Endothelial cell of umbilical vein (primary cell): ENCODE measurements around the gene UBE2K. TPM values are rescaled to one million over a fixed set of nuclear protein-coding genes. Genes with fewer than 3 reads are reported as not detected.

Source experiments
- BruUV-seq: library from RNA; stranded (reverse); fragments of 400-500 nt; replicated peaks from 2 replicates; lab custom pipeline; 2021; lab: Mats Ljungman, UMichigan
- CTCF ChIA-PET: fragments of 300-600, 350-600 bp; sonication (Branson Sonifier 250); formaldehyde crosslinking; loops from one replicate; lab custom pipeline; 2021; ENCODE audit warnings: antibody characterized with exemption, inconsistent platforms; lab: Charles Lee
- POLR2A ChIA-PET: fragments of 300-600, 350-600 bp; sonication (Branson Sonifier 250); formaldehyde crosslinking; loops from one replicate; lab custom pipeline; 2021; ENCODE audit warnings: antibody characterized with exemption, inconsistent platforms; lab: Charles Lee
- DNase-seq: peaks from one replicate; pipeline ENCODE4 v3.0.0-alpha.2; 2011; ENCODE audit warnings: low read depth, low spot score
- FAIRE-seq: peaks from 2 replicates; lab custom pipeline; 2011; peaks lifted over from hg19 to GRCh38; lab: Jason Lieb, UNC
- H2AFZ ChIP-seq: 2 replicates; pipeline ENCODE4 v1.6.0; 2012; ENCODE audit warnings: low read depth, low read length, control low read depth, inconsistent platforms
- H3K27ac ChIP-seq: 2 replicates; pipeline ENCODE4 v1.5.1; 2011; ENCODE audit warnings: low read depth, mild to moderate bottlenecking, control low read depth, low read length, moderate library complexity; ENCODE audit not compliant: insufficient read depth
- H3K27me3 ChIP-seq, 2 experiments: 2 replicates each; pipeline versions ENCODE4 v1.6.0 to v1.6.1; 2011; ENCODE audit warnings: low read length in 2 of 2, mixed read lengths in 1 of 2; ENCODE audit not compliant: control insufficient read depth in 2 of 2, insufficient read depth in 2 of 2
- H3K36me3 ChIP-seq, 2 experiments: 2 replicates in 1 of 2; 3 replicates in 1 of 2; pipeline ENCODE4 v1.5.1; 2011; ENCODE audit warnings: low read length in 2 of 2, mild to moderate bottlenecking in 1 of 2, moderate library complexity in 1 of 2; ENCODE audit not compliant: control insufficient read depth in 2 of 2, insufficient read depth in 2 of 2; ENCODE audit errors: extremely low read depth in 1 of 2
- H3K4me1 ChIP-seq: 3 replicates; pipeline ENCODE4 v1.5.1; 2011; ENCODE audit warnings: mild to moderate bottlenecking, low read length; ENCODE audit not compliant: control insufficient read depth, insufficient read depth; ENCODE audit errors: extremely low read depth
- H3K4me2 ChIP-seq: 2 replicates; pipeline ENCODE4 v1.6.1; 2011; ENCODE audit warnings: low read length, control low read depth, mixed read lengths; ENCODE audit not compliant: insufficient read depth
- H3K4me3 ChIP-seq, 3 experiments: fragments of 200-600 bp in 1 of 3; sonication (generic), shearing (Covaris generic) in 1 of 3; replicated peaks in 1 of 3; 2 replicates each; pipeline ENCODE4 v1.5.1; 2011 to 2016; ENCODE audit warnings: control low read depth in 3 of 3, low read length in 3 of 3, mild to moderate bottlenecking in 2 of 3, inconsistent platforms in 1 of 3, low read depth in 1 of 3, moderate library complexity in 1 of 3; ENCODE audit not compliant: insufficient read depth in 1 of 3
- H3K79me2 ChIP-seq: 2 replicates; pipeline ENCODE4 v1.6.0; 2012; ENCODE audit warnings: low read length, inconsistent platforms; ENCODE audit not compliant: control insufficient read depth, insufficient read depth
- H3K9ac ChIP-seq: replicated peaks from 2 replicates; pipeline ENCODE3; 2011; ENCODE audit warnings: low read length, control low read depth; ENCODE audit not compliant: insufficient read depth; ENCODE audit errors: extremely low read depth
- H3K9me1 ChIP-seq: replicated peaks from 3 replicates; pipeline ENCODE4 v1.6.0; 2011; ENCODE audit warnings: mild to moderate bottlenecking, low read length; ENCODE audit not compliant: control insufficient read depth, insufficient read depth; ENCODE audit errors: extremely low read depth
- H3K9me3 ChIP-seq: replicated peaks from 2 replicates; pipeline ENCODE4 v1.5.1; 2012; ENCODE audit warnings: low read length, inconsistent platforms; ENCODE audit not compliant: control insufficient read depth, insufficient read depth
- H4K20me1 ChIP-seq: replicated peaks from 2 replicates; pipeline ENCODE3; 2011; ENCODE audit warnings: mild to moderate bottlenecking, low read length; ENCODE audit not compliant: control insufficient read depth, insufficient read depth; ENCODE audit errors: extremely low read depth
- EZH2 ChIP-seq: IDR thresholded peaks from 2 replicates; pipeline ENCODE4 v1.6.1; 2012; ENCODE audit warnings: borderline replicate concordance, low read depth, mild to moderate bottlenecking, moderate library complexity, low read length, inconsistent platforms; ENCODE audit not compliant: severe bottlenecking
- FOS ChIP-seq: IDR thresholded peaks from 2 replicates; pipeline ENCODE4 v1.6.1; 2011; ENCODE audit warnings: mild to moderate bottlenecking, low read length, moderate library complexity, borderline replicate concordance; ENCODE audit not compliant: insufficient read depth
- GATA2 ChIP-seq: IDR thresholded peaks from 2 replicates; pipeline ENCODE4 v1.7.0; 2011; ENCODE audit warnings: low read depth, mild to moderate bottlenecking, moderate library complexity, mixed read lengths, low read length; ENCODE audit not compliant: insufficient read length, insufficient read depth
- JUN ChIP-seq: IDR thresholded peaks from 2 replicates; pipeline ENCODE4 v1.6.1; 2011; ENCODE audit warnings: borderline replicate concordance, low read depth; ENCODE audit not compliant: insufficient read length, insufficient read depth
- MYC ChIP-seq: IDR thresholded peaks from one replicate; pipeline ENCODE4 v1.6.1; 2011; ENCODE audit warnings: mild to moderate bottlenecking, low read depth, low read length
- POLR2A ChIP-seq: IDR thresholded peaks from 2 replicates; pipeline ENCODE4 v1.6.1; 2012; ENCODE audit warnings: low read depth, mild to moderate bottlenecking, control low read depth, low read length
- POLR2AphosphoS5 ChIP-seq: IDR thresholded peaks from 2 replicates; pipeline ENCODE4 v1.6.1; 2012; ENCODE audit warnings: low read depth, mild to moderate bottlenecking, control low read depth, low read length, moderate library complexity; ENCODE audit not compliant: insufficient read depth
- dilution Hi-C: fragments of 300-500 bp; cut with MboI; formaldehyde crosslinking; loops from one replicate; pipeline ENCODE4 v1.15.0; 2019; ENCODE audit warnings: low sequenced_read_pairs; ENCODE audit not compliant: extremely low pct_ligation_motif_present
- intact Hi-C: fragments of 100-400 bp; cut with micrococcal nuclease; formaldehyde crosslinking; loops from one replicate; pipeline ENCODE4 v1.10.0; 2022
- polyA plus RNA-seq, 4 experiments: library from polyadenylated mRNA; depleted of rRNA in 3 of 4; stranded (reverse) in 3 of 4; unstranded in 1 of 4; fragments of >200 nt; gene quantifications; 2 replicates each; pipeline versions ENCODE4 v1.2.1 to v1.2.3, GENCODE V29; 2011 to 2012; ENCODE audit warnings: missing spikeins in 1 of 4
- total RNA-seq: library from RNA; stranded (reverse); gene quantifications from 2 replicates; pipeline ENCODE4 v1.2.3, GENCODE V29; 2021
- TF ChIP-seq, protein P1 (sequence below), 2 donors: IDR thresholded peaks; 1 replicate in 1 of 2; 2 replicates in 1 of 2; pipeline ENCODE4 v1.5.1; 2011; ENCODE audit warnings: low read length in 2 of 2, mild to moderate bottlenecking in 2 of 2, moderate library complexity in 2 of 2, control low read depth in 1 of 2, inconsistent platforms in 1 of 2, low read depth in 1 of 2; ENCODE audit not compliant: insufficient read depth in 1 of 2; ENCODE audit errors: extremely low read depth in 1 of 2
- TF ChIP-seq, protein P2 (sequence below): IDR thresholded peaks from 2 replicates; pipeline ENCODE4 v1.6.1; 2011; ENCODE audit not compliant: insufficient read depth, insufficient read length

Gene UBE2K
- total and polyA plus RNA-seq, 2 donors (not counting 3 experiments of a cell fraction or from before 2014, with no cell fraction given), result 32.5 to 97.8 TPM

DNA sequence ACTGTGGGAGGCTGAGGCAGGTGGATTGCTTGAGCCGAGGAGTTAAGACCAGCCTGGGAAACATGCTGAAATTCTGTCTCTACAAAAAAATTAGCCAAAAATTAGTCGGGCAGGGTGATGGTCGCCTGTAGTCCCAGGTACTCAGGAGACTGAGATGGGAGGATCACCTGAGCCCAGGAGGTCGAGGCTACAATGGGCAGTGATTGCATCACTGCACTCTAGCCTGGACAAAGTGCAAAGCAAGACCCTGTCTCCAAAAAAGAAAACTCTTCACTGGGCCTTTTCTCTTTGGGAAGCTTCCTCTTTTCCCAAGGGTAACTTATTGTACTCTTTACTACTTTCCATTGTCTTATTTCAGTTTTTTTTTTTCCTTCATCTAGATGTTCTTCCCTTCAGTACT is 88.9 kb downstream of the UBE2K start:
- Histone ChIP-seq H3K9me1 (no peaks in the 10 kb centered on the region), H3K79me2 (no peaks in the 10 kb centered on the region), H3K27ac (no peak overlapping the region), H3K36me3 (no peaks in the 10 kb centered on the region), H3K4me2 (no peak overlapping the region), H4K20me1 (no peaks in the 10 kb centered on the region), H3K27me3 (no peaks in the 10 kb centered on the region), H3K4me3 (no peak overlapping the region), H3K9me3 (no peaks in the 10 kb centered on the region), H3K4me1 (no peaks in the 10 kb centered on the region), H2AFZ (no peak overlapping the region), H3K9ac (no peak overlapping the region)
- ChIA-PET CTCF (no interaction called here), POLR2A (no interaction called here)
- no peak for FAIRE-seq
- dilution Hi-C loops (no loop called here), intact Hi-C loops (no loop called here)
- no peak for DNase-seq
- TF ChIP-seq EZH2 (no peak), GATA2 (no peak), FOS (no peak), JUN (no peak), MYC (no peak), POLR2A (no peak), POLR2AphosphoS5 (no peak)
- TF ChIP-seq, protein P1, sequence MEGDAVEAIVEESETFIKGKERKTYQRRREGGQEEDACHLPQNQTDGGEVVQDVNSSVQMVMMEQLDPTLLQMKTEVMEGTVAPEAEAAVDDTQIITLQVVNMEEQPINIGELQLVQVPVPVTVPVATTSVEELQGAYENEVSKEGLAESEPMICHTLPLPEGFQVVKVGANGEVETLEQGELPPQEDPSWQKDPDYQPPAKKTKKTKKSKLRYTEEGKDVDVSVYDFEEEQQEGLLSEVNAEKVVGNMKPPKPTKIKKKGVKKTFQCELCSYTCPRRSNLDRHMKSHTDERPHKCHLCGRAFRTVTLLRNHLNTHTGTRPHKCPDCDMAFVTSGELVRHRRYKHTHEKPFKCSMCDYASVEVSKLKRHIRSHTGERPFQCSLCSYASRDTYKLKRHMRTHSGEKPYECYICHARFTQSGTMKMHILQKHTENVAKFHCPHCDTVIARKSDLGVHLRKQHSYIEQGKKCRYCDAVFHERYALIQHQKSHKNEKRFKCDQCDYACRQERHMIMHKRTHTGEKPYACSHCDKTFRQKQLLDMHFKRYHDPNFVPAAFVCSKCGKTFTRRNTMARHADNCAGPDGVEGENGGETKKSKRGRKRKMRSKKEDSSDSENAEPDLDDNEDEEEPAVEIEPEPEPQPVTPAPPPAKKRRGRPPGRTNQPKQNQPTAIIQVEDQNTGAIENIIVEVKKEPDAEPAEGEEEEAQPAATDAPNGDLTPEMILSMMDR (IDR thresholded peaks at IDR 0.05; ENCODE audit: extremely low read depth in 1 of 2, insufficient read depth in 1 of 2, low read depth in 1 of 2, low read length in 2 of 2), result no peak
- TF ChIP-seq, protein P2, sequence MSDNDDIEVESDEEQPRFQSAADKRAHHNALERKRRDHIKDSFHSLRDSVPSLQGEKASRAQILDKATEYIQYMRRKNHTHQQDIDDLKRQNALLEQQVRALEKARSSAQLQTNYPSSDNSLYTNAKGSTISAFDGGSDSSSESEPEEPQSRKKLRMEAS, result no peak
- no TSS peak for BruUV-seq
